ENCODE data around the gene ATP2B2. TPM values are rescaled to one million over a fixed set of nuclear protein-coding genes. Genes with fewer than 3 reads are reported as not detected.

The ATP2B2 gene
- total RNA-seq, 2 experiments from 2014 or later = 0.06 TPM; not detected in 1

DNA sequence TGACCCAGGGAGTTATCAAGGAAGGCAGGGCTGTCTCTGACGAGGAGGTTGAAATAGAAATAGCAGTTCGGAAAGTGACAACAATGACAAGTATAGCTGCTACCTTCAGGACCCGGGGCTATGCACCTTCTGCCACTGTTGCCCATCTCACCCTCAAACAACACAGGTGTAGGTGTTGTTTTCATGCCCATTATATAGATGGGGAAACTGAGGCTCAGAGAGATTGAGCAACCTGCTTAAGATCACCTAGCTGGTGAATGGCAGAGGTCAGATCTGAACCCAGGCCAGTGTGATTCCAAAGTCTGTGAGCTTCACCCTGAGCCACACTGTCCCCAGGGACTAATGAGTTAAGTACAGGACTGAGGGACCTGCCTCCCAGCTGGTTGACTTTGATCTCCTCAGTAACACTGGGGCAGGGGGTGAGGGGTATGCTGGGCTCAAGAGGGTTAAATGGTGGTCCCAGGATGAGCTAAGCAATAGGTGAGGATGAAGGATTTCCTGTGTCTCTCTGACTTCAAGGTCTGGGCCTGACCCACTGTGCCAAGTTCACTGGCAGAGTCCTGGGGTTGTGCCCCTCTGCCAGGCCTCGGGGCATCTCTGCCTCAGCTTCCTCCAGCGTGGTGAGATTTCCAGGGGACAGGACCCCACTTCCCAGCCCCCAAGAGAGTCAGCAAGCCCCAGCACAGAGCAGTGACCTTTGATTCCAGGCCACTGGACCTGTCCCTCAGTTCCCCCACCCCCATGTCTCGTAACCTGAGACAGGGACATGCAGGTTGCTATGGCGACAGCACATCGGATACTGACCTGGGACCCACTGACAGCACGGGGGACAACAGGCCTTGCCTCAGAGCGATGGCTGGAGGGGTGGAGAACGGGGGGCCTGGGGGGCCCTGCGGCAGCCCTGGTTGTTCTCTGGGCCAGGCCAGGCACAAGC, 35.0 kb downstream of the ATP2B2 start:
- ChIA-PET CTCF (ENCODE audit: unreplicated experiment) (no interaction called here), POLR2A (interaction anchor here (0.6 kb wide), 1 partner anchor 89 kb away, joined by 3 read pairs; no protein-coding TSS in a partner anchor)
- TF ChIP-seq EZH2phosphoT487 (IDR thresholded peaks at IDR 0.05; ENCODE audit: borderline replicate concordance, low read depth, low read length) = no peak
- TF ChIP-seq, protein P1, sequence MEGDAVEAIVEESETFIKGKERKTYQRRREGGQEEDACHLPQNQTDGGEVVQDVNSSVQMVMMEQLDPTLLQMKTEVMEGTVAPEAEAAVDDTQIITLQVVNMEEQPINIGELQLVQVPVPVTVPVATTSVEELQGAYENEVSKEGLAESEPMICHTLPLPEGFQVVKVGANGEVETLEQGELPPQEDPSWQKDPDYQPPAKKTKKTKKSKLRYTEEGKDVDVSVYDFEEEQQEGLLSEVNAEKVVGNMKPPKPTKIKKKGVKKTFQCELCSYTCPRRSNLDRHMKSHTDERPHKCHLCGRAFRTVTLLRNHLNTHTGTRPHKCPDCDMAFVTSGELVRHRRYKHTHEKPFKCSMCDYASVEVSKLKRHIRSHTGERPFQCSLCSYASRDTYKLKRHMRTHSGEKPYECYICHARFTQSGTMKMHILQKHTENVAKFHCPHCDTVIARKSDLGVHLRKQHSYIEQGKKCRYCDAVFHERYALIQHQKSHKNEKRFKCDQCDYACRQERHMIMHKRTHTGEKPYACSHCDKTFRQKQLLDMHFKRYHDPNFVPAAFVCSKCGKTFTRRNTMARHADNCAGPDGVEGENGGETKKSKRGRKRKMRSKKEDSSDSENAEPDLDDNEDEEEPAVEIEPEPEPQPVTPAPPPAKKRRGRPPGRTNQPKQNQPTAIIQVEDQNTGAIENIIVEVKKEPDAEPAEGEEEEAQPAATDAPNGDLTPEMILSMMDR (conservative IDR thresholded peaks at IDR 0.05; ENCODE audit: low read length) = no peak
- Histone ChIP-seq H3K27ac (ENCODE audit: low read depth, low read length, poor library complexity, severe bottlenecking) (no peak overlapping the region), H3K4me1 (ENCODE audit: insufficient read depth, low read length, poor library complexity, severe bottlenecking) (no peaks in the 10 kb centered on the region), H2AFZ (ENCODE audit: low read length) (no peak overlapping the region), H3K36me3 (ENCODE audit: insufficient read depth, low read length) (no peaks in the 10 kb centered on the region), H3K4me3 (ENCODE audit: low read depth, low read length, poor library complexity, severe bottlenecking) (no peak overlapping the region), H3K4me2 (ENCODE audit: low read length) (no peak overlapping the region), H3K9me3 (ENCODE audit: low read length) (no peaks in the 10 kb centered on the region), H4K20me1 (ENCODE audit: insufficient read depth, low read length) (no peaks in the 10 kb centered on the region), H3K79me2 (ENCODE audit: insufficient read depth, low read depth, low read length) (no peaks in the 10 kb centered on the region), H3K9me2 (ENCODE audit: insufficient read depth, low read length) (no peaks in the 10 kb centered on the region)
- DNase-seq (ENCODE audit: low spot score) = no peak
- BruUV-seq (replicated peaks) = no TSS peak
- intact Hi-C loops (cut with micrococcal nuclease; ENCODE audit: unreplicated experiment) = no loop called here

DNA sequence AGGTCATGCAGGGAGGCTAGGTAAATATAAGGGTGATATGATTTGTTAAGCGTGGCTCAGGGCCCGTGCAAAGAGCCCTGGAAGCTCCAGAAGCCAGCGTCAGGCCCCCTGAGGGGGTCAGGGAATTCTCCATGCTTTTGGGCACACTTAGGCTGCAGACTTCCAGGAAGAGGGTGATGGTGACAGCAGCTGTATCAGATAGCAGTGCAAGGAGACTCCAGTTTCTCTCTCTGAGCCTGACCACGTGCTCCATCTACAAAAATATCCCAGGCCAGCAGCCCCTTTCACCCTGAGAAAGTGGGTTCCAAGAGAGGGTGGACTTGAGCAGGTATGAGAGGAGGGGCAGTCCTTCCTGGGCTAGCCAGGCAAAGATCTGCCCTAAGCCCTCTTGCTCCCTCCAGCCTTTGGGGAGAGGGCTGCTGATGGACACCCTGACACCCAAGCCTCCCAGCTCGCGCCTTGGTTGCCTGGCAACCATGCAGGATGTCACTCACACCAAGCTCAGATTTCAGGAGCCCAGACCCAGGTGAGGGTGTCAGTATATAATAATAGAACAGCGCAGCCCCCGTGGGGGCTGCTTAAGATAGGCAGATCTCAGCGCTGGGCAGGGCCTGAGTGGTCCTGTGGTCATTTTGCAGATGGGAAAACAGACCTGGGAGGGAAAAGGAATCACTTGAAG, 35.8 kb downstream of the ATP2B2 start:
- TF ChIP-seq, protein P1 (conservative IDR thresholded peaks at IDR 0.05; ENCODE audit: low read length) = no peak
- TF ChIP-seq EZH2phosphoT487 (IDR thresholded peaks at IDR 0.05; ENCODE audit: borderline replicate concordance, low read depth, low read length) = no peak
- H3K4me2 ChIP-seq (ENCODE audit: low read length) = no peak overlapping the region

More for the DNA sequence above, 35.8 kb downstream of the ATP2B2 start:
- Histone ChIP-seq H3K27ac (ENCODE audit: low read depth, low read length, poor library complexity, severe bottlenecking) (no peak overlapping the region), H2AFZ (ENCODE audit: low read length) (no peak overlapping the region), H3K4me1 (ENCODE audit: insufficient read depth, low read length, poor library complexity, severe bottlenecking) (peaks cover under 1% of the 10 kb centered on the region), H3K4me3 (ENCODE audit: low read depth, low read length, poor library complexity, severe bottlenecking) (no peak overlapping the region), H4K20me1 (ENCODE audit: insufficient read depth, low read length) (no peaks in the 10 kb centered on the region), H3K36me3 (ENCODE audit: insufficient read depth, low read length) (no peaks in the 10 kb centered on the region), H3K9me3 (ENCODE audit: low read length) (no peaks in the 10 kb centered on the region), H3K79me2 (ENCODE audit: insufficient read depth, low read depth, low read length) (no peaks in the 10 kb centered on the region), H3K9me2 (ENCODE audit: insufficient read depth, low read length) (no peaks in the 10 kb centered on the region)
- DNase-seq (ENCODE audit: low spot score) = no peak
- ChIA-PET POLR2A (interaction anchor here (0.6 kb wide), 1 partner anchor 88 kb away, joined by 3 read pairs; no protein-coding TSS in a partner anchor), CTCF (ENCODE audit: unreplicated experiment) (no interaction called here)
- no TSS peak for BruUV-seq (replicated peaks)
- intact Hi-C loops (cut with micrococcal nuclease; ENCODE audit: unreplicated experiment) = no loop called here
